Inferior parietal cortex (tissue), 1 donor: ENCODE data around the gene TOX2.

Experiments
- DNase-seq: peaks from one replicate; pipeline ENCODE4 v3.0.0-alpha.2; 2016; ENCODE audit errors: extremely low spot score

The TOX2 gene

DNA sequence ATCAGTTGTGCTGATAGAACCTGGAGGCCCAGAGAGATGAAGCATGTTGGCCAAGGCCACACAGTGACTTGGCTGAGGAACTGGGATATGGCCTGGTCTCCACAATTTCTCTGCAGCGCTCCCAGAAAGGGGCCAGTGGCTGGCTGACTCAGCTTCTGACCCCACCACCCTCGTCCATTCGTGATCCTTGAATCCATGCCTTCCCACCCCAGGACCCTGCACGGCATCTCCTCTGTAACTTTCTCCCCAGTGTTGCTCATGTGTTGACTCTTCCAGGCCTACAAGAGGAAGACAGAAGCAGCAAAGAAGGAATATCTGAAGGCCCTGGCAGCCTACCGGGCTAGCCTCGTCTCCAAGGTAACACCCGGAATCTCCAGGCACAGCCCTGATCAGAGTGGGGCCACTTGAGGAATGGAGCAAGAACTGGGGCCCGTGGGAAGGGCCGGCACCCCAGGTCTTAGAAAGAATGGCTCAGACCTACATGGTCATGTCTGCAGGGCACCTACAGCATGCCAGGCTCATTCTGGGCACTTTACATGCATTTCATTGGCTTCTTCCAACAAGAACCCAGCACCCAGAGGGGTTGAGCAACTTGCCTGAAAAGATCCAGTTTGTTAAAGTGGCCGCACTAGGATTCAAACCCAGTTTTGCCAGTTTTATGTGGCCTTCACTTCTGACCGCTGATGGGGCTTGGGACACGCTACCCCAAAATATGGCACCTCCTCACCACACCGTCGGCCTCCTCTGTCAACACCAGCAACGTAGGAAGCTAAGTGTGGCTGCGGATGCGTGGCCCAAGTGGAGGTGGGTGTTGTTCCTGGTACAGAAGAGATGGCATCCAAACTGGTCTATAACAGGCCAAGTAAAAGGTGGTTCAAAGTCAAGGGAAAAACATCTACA, 150.1 kb downstream of the TOX2 start:
- no peak for DNase-seq

DNA sequence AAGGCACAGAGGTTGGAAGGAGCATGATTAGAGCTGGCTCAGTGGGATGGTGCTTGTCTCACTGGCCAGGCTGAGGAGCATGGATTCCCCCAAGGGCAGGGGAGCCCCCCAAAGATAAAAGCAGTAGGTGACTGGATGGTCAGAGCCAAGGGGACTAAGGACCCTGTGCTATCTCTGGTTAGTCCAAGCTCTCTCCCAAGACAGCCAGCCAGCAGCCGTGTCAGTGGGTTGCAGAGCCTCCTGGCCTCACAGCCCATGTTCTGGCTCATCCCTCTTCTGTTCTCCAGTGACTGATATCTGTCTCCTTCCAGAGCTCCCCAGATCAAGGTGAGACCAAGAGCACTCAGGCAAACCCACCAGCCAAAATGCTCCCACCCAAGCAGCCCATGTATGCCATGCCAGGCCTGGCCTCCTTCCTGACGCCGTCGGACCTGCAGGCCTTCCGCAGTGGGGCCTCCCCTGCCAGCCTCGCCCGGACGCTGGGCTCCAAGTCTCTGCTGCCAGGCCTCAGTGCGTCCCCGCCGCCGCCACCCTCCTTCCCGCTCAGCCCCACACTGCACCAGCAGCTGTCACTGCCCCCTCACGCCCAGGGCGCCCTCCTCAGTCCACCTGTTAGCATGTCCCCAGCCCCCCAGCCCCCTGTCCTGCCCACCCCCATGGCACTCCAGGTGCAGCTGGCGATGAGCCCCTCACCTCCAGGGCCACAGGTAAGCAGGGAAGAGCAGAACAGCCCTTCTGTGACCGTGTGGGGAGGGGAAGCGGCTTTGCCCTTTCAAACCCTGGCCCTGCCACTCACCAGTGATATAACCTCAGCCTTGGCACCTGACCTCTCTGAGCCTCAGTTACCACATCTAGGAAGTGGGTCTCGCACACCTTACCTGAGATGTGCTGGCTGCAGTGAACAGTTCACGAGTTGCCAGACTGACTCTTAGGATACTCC, 151.0 kb downstream of the TOX2 start:
- no peak for DNase-seq

DNA sequence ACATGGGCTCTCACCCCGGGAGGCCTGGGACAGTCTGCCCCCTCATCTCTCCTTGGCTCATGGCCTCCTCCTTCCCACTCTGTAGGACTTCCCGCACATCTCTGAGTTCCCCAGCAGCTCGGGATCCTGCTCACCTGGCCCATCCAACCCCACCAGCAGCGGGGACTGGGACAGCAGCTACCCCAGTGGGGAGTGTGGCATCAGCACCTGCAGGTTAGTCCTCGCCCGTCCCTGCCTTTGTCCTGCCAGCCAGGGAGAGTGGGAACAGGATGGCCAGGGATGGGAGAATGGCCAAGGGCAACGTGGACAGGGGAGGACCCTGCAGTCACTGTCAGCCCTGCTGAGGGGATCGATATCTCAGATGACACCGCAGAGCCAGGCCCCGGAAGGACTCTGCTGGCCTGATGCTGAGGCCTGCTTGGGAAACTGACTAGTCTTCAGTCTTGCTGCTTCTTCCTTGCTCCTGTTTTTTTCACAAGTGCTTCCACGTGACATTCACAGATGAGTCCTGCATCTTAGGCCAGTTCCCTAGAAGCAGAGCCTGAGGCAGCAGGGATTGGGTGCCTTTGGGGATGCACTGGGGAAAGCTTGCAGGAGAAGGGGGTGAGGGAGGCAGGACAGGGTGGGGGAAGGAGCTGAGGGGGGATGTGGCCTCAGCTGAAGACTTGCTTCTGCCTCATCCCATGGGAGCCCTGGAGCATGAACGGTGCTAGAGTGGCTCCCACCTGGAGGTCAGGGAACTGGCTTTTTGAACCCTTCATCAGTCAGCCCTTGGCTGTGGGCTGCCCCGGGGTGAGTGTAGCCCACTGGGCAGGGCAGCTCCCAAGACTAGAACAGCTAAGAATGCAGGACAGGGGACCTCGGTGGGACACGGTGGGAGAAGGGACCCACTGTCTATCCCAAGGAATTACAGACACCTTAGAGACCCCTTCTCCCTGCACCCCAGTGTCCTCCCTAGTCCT, 152.3 kb downstream of the TOX2 start:
- no peak for DNase-seq

DNA sequence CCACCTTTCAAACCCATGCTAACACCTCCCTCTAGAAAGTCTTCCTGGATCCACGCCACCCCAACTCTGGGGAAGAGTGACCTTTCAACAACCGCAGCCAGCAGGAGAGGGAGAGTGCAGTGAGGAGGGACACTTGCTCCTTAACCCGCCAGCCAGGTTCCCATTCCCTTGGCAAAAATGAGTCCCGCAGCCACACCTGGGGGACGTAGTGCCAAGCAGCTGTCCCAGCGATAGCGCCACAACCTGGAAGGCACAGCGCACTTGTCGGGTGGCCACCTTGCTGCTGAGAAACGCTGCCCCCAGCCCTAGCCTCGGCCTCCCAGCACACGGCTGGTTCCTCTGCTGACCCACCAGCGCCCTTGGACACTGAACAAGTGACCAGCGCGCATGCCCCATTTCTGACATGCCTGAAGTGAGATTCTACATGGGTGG, 153.0 kb downstream of the TOX2 start:
- DNase-seq: no peak

DNA sequence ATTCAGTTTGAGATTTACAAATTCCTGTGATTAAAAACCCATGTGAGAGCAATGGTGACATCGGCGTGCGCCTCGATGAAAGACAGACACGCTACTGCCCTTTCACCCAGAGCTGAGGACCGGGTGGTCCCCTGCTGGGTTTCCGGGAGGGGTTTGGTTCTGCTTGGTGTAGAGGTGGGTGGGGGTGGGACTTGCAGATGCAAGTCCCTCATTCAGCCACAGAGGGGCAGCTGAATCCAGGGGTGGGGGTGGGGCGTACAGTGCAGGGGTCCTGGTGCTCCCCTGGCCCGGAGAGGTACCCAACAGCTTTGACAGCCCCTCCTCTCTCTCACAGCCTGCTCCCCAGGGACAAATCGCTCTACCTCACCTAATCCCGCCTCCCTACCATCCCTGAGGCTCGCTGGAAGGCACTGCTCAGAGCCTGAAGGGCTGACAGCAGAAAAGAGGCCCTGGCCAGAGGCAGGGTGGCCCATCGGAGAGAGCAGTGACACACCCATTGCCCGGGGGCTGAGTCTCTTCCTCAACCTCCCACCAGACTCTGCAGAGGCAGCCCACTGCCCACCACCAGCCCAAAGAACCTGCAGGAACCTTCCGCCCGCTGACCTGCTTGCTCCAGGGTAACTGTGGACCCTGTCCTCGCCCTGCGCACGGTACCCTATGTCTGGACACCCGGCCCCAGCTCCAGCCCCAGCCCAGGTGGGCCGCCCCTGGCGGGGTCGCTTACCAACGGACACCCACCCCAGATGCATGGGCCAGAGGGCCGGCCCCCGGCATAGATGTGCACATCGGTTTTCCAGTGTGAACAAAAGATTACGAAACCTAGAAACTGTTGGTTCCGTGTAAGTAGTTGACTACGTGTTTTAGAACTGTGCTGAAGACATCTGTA, 153.9 kb downstream of the TOX2 start:
- DNase-seq: no peak

DNA sequence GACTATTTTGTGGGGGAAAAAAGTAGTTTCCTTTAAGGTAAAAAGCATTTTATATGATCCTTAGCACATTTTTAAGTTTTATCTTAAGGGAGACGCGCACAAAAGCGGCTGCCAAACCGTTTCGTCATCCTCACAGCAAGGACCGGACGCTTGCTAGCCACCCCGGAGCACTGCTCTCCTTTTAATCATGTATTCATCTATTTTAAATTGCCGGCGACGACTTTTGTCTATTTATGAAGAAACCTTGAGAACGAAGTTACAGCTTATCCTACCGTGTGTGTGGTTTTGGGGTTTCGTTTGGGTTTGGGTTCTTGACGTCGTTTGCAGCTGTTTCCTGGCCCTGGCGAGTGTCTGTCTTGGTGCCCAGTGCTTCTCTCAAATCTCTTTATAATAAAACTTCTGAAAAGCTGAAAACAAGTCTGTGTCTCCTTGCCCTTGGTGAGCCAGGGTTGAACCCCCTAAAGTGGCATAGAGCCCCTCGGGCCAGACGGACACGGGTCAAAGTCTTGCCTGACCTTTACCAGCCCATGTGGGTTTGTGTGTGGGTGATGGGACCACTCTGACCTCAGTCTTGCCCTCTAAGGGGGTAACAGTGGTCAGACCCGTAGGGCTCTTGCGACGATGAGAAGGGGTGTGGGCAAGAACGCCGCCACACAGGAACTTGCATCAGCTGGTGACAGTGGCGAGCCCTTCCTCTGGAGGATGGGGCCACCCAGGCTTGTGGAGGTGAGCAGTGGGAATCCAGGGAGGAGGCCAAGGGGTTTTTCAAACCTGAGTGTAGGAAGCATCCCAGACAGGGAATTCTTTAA, 154.8 kb downstream of the TOX2 start:
- no peak for DNase-seq

DNA sequence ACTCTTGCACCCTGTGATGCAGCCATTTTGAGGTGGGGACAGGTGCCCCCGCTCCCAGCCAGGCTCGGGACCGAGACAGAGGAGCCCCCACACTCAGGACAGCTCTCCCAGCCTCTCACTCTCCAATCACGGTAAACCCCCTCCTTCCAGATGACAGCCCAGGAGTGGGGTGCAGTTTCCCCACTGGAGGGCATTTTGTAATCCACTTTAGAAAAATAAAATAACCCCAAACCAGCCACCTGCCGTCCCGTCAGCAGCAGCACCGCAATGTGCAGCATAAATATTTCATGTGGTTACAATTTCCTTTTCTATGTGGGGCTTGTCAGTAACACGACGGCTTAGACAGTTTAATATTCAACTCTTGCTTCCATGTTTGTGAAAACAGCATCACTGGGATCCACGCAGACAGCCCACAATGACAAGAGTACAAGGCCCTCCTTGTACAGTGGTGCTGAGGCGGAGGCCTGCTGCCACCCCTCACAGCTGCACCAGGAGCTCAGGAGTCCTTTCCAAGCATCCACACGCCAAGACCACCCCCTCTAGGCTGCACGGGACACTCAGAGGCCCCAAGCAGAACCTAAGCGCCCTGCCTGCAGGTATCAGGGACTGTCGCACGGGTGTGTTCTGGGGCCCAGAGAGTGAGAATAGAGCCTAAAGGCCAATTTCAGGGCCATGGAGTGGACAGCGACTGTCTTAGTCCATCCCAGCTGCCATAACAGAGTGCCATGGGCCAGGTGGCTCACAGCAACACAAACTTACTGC, 155.7 kb downstream of the TOX2 start:
- peak; percentile 15 for DNase-seq

DNA sequence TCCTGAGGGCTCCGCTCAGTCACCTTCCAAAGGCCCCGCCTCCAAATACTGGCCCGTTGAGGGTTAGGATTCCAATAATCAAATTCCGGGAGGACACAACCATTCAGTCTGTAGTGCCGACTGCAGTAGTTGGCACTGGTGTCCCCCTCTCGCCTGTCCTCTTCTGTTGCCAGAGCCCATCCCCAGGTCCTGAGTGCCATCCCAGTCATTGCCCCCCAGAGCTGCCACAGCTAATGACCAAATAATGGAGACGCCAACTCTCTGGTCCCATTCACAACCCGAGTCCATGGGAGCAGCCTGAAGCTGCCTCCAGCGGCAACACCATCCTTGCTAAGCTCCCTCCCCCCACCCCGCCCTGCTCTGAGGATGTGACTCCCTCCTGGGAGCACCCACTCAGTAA, 156.4 kb downstream of the TOX2 start:
- no peak for DNase-seq

DNA sequence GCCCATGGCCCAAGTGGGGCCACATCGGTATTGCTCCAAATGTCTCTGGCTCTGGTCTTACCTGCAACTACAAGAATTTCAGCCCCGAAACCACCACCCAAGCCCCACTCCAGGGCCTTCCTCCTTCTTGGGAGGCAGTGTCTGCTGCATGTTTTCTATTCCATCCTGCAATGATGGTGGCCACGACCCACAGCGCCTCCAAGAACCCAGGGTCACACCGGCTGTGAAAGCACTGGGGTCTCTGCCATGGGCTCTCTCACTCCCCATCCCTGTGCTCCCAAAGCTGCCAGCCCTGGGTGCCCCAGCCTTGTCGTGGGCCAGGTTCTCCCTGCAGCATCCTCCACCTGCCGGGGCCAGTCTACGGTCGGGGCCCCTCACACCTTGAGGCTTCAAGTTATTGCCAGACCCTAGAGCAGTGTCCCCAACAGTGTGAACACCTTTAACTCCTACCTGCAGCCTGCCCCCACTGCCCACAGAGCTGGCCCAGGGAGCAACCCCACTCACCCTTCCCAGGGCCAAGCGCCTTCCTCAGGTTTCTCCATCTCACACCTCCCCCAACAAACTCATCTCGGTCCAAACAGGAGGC, 157.0 kb downstream of the TOX2 start:
- DNase-seq: no peak

DNA sequence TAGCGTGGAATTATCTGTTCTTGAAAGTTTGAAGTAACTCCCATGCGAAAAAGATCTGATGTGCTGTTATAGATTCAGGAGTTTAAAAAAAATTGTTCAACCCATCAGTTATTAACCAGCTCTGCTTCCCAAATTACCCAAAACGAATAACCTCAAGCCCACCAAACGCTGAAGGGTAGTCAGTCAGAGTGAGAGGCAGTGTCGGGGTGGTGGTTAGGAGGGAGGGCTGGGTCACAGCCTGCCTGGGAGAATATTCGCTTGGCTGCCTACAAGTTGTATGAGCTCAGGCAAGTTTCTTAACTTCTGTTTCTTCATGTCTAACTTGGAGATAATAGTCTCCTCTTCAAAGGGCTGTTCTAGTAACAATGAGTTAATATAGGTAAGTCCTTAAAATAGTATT, 157.7 kb downstream of the TOX2 start:
- DNase-seq: no peak

DNA sequence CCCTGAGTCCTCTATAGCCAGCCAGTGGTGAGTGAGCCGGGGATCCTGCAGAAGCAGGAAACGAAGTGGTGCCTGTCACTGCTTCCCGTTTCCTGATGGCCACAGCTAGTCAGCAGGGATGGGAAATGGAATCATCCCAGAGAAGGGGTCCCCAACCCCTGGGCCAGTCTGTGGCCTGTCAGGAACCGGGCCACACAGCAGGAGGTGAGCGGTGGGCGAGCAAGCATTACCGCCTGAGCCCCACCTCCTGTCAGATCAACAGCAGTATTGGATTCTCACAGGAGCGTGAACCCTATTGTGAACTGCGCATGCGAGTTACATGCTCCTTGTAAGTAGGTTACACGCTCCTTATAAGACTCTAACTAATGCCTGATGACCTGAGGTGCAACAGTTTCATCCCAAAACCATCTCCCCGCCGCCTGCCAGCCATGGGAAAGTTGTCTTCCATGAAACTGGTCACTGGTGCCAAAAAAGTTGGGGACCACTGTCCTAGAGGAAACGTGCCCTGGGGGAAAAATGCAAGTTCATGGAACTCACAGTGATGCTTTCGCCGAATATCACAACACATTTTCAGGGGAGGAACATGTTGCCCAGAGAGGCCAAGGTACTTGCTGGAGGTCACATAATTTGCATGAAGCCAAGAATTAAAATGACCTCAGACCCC, 158.5 kb downstream of the TOX2 start:
- DNase-seq: no peak

DNA sequence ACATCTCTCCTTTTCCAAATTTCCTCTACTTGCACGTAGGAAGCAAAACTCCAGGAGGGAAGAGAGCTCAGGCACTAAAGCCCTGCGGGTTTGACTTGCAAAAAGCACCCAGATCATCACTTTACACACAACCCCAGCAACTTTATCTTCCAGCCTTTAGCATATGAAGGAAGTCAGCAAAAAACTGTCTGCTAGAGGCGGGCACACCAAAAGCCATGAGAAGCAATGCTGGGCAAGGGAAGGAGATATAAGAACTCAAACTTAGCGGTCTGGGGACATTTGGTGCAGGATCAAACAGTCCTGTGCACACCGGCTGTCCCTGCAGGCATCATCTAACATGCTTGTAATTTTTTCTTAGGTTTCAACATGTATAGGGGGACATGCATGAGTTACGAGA, 159.0 kb downstream of the TOX2 start:
- DNase-seq: no peak

DNA sequence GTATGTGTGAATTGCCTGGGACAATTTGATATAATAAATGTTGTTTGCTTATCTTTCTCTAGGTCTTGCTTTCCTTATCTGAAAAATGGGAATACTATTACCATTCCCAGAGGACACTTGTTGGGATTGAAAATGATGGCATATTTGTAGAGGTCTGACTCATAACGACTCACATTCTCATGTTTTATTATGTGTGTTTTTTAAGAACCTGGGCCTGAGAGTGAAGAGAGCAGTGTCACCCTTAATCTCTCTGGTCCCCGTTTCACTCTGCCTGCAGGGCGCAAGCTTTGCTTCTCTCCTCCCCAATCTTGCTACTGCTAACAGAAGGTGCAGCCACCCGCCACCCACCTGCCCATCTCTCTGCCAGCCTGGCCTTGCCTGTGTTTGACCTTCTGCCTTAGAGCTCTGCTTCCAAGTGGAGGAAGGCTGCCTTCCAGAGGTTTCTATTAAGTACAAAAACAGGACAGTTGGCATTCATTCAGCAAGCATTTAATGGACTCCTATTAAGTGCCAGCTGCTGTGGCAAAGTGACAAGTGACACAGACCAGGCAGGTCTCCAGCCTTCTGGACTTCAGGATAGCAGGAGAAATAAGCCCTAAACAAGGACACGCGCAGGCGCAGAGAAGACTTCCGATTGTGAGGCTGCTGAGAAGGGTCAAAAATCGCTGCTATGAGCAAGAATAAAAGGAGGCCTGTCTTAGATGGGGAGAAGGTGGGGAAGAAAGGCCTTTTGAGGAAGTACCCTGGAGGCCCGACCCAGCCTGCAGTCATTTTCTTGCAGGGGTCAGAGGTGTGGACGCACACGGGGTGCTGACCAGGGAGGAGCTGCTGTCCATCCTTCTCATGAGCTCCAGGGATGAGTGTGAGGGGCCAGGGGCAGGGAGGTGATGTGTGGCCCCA, 159.8 kb downstream of the TOX2 start:
- DNase-seq: peak; percentile 8

DNA sequence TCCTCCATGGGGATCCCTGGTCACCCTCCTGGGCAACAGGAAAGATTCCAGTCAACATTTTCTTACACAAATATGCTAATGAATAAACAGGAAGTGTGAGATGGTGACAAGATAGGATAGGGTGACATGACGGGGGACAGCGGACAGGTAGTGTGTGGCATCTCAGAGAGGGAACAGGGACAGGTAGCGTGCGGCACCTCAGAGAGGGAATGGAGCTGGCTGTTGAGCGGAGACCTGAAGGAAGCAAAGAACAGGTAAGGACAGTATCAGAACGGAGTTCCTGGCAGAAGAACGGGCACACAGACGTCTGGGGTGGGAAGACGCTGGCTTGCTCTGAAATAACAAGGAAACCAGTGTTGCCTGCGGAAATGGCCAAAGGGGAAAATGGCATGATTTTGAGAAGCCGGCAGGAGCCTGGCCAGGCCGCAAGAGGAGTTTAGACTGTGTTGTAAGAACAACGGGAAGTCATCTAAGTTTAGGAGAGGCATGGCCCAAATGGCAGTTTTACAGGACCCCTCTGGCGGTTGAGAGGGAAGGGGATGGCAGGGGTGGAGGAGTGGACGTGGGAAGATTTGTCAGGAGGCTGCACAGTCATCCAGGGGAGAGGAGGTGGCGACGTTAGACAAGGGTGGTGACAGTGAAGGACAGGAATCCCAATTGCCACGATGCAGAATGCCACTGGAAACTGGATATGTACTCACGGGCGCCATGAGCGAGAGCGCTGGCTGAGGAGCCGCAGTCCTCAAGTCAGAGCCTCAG, 160.7 kb downstream of the TOX2 start:
- no peak for DNase-seq

DNA sequence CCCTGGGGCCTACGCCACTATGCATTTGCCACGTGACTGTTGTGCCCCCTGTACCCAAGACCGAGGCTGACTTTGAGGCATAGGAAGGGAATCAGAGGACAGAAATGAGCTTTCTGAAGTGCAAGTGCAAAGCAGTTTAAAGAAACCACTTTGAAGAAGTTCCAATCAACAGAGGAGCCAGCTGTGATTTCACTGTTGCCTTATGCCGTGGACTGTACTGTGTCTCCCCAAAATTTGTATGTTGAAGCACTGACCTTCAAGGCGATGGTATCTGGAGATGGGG, 161.2 kb downstream of the TOX2 start:
- no peak for DNase-seq

DNA sequence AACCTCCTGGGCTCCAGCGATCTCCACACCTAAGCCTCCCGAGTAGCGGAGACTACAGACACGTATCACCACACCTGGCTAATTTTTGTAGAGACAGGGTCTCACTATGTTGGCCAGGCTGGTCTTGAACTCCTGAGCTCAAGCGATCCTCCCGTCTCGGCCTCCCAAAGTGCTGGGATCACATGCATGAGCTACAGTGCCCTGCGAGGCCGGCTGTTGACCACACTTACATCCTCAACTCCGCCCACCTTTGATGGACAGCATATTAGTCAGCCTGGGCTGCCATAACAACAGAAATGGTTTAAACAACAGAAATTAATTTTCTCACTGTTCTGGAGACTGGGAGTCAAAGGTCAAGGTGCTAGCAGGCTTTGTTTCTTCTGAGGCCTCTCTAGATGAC, 164.6 kb downstream of the TOX2 start:
- DNase-seq: no peak
